Bronchial epithelial cell (primary cell): ENCODE measurements around the gene REL. TPM values are rescaled to one million over a fixed set of nuclear protein-coding genes. Genes with fewer than 3 reads are reported as not detected.
"Not testable (repeated sequence)": the region's sequence is repeated elsewhere in the genome, so short reads cannot be mapped to it uniquely, and the experiment has no call there.

Experiments used
- DNase-seq: peaks from one replicate; pipeline ENCODE4 v3.0.0-alpha.2; 2010; ENCODE audit warnings: low read depth
- FAIRE-seq: peaks from 2 replicates; lab custom pipeline; 2011; peaks lifted over from hg19 to GRCh38; lab: Jason Lieb, UNC
- H3K27me3 ChIP-seq: 2 replicates; pipeline ENCODE4 v1.5.1; 2011; ENCODE audit warnings: low read length; ENCODE audit not compliant: control insufficient read depth, insufficient read depth
- H3K36me3 ChIP-seq: 2 replicates; pipeline ENCODE4 v1.5.1; 2011; ENCODE audit warnings: low read length; ENCODE audit not compliant: control insufficient read depth, insufficient read depth
- H3K4me3 ChIP-seq: 2 replicates; pipeline ENCODE4 v1.5.1; 2011; ENCODE audit warnings: mild to moderate bottlenecking, low read depth, low read length, control low read depth
- total RNA-seq: library from RNA; depleted of rRNA; stranded (reverse); fragments of >200 nt; gene quantifications from 2 replicates; pipeline ENCODE4 v1.2.1, GENCODE V29; 2014
- TF ChIP-seq, protein P1 (sequence below): IDR thresholded peaks from 2 replicates; pipeline ENCODE4 v1.5.1; 2011; ENCODE audit warnings: mild to moderate bottlenecking, moderate library complexity, low read length, control low read depth, inconsistent platforms; ENCODE audit not compliant: insufficient read depth, severe bottlenecking

The REL gene
- total RNA-seq, 1 donor from 2014 or later = 9.0 TPM

DNA sequence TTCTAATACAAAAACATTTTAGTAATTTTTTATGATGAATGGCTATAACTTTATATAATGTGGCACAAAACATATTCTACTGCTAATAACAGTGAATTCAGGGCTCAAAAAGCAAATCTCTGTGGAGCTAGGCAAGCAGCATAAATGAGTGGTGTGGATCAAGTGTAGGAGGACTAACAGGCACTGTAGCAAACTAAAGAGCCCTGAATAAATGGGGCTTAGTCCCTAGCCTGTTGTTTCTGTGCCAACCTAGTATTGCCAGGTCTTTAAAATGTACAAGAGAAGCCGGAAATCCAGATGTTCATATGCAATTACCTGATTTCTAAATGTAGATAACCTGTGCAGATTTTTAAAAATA, 18.5 kb downstream of the REL start:
- Histone ChIP-seq H3K4me3 (no peak overlapping the region), H3K36me3 (peaks cover 8% of the 10 kb centered on the region), H3K27me3 (no peaks in the 10 kb centered on the region)
- no peak for DNase-seq
- TF ChIP-seq, protein P1, sequence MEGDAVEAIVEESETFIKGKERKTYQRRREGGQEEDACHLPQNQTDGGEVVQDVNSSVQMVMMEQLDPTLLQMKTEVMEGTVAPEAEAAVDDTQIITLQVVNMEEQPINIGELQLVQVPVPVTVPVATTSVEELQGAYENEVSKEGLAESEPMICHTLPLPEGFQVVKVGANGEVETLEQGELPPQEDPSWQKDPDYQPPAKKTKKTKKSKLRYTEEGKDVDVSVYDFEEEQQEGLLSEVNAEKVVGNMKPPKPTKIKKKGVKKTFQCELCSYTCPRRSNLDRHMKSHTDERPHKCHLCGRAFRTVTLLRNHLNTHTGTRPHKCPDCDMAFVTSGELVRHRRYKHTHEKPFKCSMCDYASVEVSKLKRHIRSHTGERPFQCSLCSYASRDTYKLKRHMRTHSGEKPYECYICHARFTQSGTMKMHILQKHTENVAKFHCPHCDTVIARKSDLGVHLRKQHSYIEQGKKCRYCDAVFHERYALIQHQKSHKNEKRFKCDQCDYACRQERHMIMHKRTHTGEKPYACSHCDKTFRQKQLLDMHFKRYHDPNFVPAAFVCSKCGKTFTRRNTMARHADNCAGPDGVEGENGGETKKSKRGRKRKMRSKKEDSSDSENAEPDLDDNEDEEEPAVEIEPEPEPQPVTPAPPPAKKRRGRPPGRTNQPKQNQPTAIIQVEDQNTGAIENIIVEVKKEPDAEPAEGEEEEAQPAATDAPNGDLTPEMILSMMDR = no peak
- FAIRE-seq = no peak

DNA sequence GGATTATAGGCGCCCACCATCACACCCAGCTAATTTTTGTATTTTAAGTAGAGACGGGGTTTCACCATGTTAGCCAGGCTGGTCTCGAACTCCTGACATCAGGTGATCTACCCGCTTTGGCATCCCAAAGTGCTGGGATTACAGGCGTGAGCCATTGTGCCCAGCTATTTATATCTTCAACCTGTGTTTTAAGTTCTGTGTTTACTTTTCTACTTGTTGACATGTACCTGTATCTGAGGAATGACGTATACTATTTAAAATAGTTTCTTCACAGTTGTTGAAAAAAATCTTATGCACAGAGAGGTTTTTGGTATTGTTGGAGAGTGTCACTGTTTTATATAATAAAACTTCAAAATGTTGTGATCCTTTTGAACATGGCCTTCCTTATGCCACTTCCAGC, 19.9 kb downstream of the REL start:
- not testable (repeated sequence) for H3K36me3 ChIP-seq, FAIRE-seq, DNase-seq, H3K27me3 ChIP-seq, H3K4me3 ChIP-seq

DNA sequence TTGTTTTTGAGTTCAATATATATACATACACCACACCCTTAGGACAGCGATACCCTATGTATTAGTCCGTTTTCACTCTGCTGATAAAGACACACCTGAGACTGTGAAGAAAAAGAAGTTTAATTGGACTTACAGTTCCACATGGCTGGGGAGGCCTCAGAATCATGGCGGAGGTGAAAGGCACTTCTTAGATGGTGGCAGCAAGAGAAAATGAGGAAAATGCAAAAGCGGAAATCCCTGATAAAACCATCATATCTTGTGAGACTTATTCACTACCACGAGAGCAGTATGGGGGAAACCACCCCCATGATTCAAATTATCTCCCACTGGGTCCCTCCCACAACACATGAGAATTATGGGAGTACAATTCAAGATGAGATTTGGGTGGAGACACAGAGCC, 24.5 kb downstream of the REL start:
- DNase-seq, H3K36me3 ChIP-seq, FAIRE-seq, H3K27me3 ChIP-seq, H3K4me3 ChIP-seq: not testable (repeated sequence)

DNA sequence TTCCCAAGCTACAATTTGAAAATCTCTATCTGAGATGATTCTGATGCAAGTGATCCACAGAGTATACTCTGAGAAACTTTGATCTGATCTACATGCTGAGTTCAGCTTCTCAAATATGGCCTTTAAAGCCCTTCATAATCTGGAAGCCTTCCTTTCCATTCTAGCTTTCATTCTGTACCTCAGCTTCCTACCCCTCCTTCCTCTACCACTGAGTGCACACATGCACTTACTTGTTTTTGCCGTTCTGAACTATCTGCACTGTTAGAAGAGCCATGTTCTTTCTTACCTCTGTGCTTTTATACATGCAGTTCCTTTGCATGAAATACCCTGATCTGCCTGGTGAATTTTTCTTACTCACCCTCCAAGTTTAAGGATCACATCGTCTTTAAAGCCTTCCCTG, 25.0 kb downstream of the REL start:
- no peaks in the 10 kb centered on the region for H3K36me3 ChIP-seq
- FAIRE-seq = no peak
- DNase-seq = no peak
- H3K27me3 ChIP-seq = no peaks in the 10 kb centered on the region
- TF ChIP-seq, protein P1 = no peak
- no peak overlapping the region for H3K4me3 ChIP-seq

DNA sequence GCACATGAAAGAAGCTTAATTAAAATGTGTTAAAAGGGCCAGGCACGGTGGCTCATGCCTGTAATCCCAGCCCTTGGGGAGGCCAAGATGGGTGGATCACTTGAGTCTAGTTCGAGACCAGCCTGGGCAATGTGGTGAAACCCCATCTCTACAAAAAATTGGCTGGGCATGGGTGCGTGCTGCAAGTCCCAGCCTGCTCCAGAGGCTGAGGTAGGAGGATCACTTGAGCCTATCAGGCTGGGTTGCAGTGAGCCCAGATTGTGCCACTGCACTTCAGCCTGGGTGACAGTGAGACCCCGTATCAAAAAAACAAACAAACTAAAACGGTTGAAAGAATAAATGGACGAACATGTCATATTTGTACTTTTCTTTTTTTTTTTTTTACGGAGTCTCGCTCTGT, 26.0 kb downstream of the REL start:
- DNase-seq (no peak), FAIRE-seq (no peak)
- H3K4me3 ChIP-seq = no peak overlapping the region
- no peaks in the 10 kb centered on the region for H3K36me3 ChIP-seq
- TF ChIP-seq, protein P1 = no peak
- H3K27me3 ChIP-seq = no peaks in the 10 kb centered on the region

DNA sequence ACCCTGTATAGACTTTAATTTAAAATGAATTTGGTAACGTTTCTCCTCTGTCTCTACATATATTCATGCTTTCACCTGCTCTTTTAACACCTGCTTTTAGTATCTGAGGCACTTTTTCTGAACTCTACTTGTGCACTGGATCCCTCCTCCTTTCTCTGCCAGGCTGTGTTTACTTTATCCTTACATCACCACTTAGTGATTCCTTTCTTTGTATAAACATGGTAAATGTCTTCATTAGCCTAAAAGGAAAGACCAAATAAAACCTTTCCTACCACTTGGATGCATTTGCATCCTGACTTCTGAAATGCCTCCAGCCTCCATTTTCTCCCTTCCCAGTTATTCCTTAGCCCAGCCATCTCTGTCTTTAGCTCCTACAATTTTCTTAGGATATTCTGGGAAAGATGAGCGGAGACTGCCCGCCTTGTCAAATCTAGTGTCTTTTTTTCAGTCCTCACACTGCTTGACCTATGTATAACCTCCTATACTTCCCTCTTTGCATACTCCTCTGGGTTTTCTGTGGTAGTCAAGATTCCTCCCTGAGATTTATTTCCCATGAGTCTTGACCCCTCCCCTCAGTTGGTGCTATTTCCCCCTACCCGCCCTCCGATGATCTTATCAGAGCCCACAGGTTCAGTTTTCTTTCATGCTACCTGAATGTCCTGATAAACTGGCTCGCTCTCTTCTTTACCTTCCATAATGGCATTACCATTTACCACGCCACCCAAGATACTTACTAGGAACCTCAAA, 44.8 kb downstream of the REL start:
- H3K27me3 ChIP-seq = no peaks in the 10 kb centered on the region
- TF ChIP-seq, protein P1 = no peak
- FAIRE-seq = no peak
- H3K4me3 ChIP-seq = no peak overlapping the region
- H3K36me3 ChIP-seq = peaks cover 10% of the 10 kb centered on the region
- DNase-seq = peak; percentile 53
